Iris pigment epithelial cell (primary cell): Measurements from ENCODE around the gene SPATA46.
A peak's percentile ranks its signal among the peaks of the same experiment; 100 is the strongest.
"Not testable (repeated sequence)": the region's sequence is repeated elsewhere in the genome, so short reads cannot be mapped to it uniquely, and the experiment has no call there.

Experiments
- DNase-seq: peaks from one replicate; pipeline ENCODE4 v3.0.0-alpha.2; 2011; ENCODE audit warnings: low read depth

Gene SPATA46

DNA sequence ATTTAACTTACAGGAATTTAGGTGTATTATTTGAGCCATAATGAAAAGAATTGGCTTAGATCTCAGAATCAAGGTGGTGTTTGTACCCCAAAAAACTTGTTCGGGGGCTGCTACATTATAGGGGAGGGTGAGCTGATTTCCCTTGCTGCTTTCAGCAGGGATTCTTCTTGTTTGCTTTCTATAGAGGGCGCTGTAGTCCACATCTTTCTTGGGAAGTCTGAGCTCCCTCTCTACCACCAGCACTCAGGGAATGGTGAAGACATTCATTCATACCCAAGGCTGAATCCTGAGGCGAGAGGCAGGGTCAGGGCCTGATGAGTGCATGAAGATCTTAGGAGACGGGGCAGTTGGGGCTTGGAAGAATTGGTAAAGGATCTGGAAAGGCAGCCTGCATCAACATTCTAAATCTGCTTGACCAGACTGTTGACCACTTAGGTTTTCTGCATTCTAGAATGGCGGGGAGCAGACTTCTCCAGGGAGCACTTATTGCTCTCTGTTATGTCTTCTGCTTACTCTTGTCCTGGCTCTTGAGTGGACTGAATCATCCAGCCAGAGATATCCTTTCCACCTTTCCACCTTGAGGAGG lies 18.9 kb downstream of the SPATA46 start:
- peak; percentile 63 for DNase-seq

- no peak for DNase-seq
These were observed 23.0 kb downstream of the SPATA46 start for GRCh38 chr1:162353702-162354101.

- DNase-seq: no peak
These were observed 23.6 kb downstream of the SPATA46 start for GRCh38 chr1:162353078-162353477.

- DNase-seq: not testable (repeated sequence)
These were observed 24.8 kb downstream of the SPATA46 start for GRCh38 chr1:162351874-162352273.

- DNase-seq: no peak
These were observed 25.3 kb downstream of the SPATA46 start for GRCh38 chr1:162351246-162351842.

GRCh38 chr1:162349635-162350330 lies 26.9 kb downstream of the SPATA46 start:
- DNase-seq: peak; percentile 95

- no peak for DNase-seq
These were observed 29.4 kb downstream of the SPATA46 start for GRCh38 chr1:162347281-162347680.

- no peak for DNase-seq
These were observed 33.2 kb downstream of the SPATA46 start for GRCh38 chr1:162343470-162343869.

DNA sequence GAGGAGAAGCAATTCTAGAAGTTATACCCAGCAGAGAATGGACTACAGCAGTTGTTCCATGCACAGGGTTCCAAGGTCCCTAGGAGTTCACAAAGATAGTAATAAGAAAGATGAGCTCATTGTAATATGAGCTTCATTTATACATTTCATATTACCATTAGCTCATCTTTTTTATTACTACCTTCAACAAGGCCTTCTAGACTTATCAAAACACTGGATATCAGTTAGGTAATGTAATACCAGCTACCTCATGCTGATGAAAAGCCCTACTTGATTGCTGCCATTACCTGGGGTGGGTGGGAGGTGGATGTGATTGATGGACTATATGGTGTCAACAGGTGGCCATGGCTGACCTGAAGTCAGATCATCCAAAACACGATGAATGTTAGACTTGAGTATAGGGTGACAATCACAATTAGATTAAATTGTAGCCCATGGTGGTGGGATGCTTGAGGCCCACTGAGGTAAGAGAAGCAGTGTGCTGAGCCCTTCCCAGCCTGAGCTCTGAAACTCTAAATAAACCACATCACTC lies 34.1 kb downstream of the SPATA46 start:
- DNase-seq: no peak

DNA sequence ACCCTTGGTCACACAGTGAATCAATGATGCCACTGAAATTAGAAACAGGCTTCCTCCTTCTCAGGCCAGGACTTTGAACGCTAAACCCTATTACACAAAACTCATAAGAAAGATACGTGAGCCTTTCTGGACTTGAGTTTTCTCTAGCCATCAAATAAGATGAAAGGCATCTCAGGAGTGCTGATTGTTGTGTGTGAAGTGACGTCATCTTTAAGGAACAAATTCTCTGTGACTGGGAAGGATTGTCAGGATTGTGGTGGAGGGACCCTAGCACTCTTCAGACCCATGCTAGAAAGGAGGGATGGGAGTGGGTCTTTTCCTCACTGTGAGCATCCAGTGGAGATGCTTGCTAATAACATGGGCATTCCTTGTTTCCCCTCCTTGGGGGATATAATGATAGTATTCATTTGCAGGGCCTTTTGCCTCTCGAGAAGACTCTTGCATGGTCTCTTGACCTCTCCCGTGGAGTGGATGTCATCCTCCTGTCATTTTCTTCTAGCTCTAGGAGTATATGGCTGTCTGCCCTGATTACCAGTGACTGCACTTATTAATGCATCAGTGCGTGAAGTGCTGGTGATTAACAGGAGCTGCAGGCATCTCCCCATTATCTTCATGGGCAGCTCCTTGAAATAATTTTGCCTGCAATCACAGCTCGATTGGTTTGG lies 39.9 kb downstream of the SPATA46 start:
- no peak for DNase-seq

GRCh38 chr1:162335126-162335525 lies 41.5 kb downstream of the SPATA46 start:
- no peak for DNase-seq

- DNase-seq: no peak
These were observed 42.7 kb downstream of the SPATA46 start for GRCh38 chr1:162333991-162334390.

DNA sequence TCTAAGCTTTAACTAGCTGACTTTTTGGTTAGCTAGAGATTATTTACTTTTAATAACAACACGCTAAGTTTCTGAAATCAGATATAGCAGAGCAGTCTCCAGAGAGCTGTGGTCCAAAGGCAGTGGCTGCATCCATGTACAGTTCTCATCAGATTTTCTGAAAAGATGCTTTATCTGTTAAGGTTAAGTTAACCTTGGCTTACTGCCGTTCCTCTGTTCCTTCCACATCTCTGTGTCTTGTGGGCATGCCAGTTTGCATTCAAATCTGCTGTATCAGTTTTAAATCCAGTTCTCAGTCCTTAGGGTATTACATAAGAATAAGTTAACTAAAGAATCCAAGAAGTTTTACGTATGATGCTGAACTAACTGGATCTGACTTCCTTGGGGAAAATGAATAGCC lies 46.8 kb downstream of the SPATA46 start:
- DNase-seq: no peak

GRCh38 chr1:162328512-162328911 lies 48.1 kb downstream of the SPATA46 start:
- DNase-seq: no peak

GRCh38 chr1:162327788-162328165 lies 48.9 kb downstream of the SPATA46 start:
- no peak for DNase-seq

DNA sequence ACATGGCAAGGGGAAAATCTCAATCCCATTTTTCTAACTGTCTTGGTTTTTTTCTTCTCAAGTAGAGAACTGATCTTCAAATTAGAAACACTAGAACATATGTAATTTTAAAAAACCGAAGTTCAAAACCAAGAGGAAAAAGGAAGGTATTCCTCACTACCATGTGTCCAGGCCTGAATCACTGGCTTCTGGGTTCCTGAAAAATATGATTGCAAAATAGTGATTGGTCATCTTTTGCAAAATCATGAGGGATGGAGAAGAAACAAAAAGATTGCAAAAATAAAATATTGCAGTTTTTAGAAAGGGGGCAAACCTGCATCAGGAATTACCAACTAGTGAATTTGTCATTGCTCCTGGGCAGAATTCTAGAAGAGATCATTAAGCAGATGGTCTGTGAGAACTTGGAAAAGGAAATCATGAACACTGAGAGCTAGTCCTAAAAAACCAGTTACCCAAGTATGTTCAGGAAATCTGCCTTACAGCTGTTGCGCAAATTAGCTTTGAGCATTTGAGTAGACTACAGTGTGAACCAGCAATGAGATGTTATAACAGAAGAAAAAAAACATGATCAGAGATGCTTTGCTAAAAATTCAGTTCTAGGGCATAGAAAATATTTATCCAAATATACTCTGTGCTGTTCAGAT lies 49.4 kb downstream of the SPATA46 start:
- peak; percentile 24 for DNase-seq

DNA sequence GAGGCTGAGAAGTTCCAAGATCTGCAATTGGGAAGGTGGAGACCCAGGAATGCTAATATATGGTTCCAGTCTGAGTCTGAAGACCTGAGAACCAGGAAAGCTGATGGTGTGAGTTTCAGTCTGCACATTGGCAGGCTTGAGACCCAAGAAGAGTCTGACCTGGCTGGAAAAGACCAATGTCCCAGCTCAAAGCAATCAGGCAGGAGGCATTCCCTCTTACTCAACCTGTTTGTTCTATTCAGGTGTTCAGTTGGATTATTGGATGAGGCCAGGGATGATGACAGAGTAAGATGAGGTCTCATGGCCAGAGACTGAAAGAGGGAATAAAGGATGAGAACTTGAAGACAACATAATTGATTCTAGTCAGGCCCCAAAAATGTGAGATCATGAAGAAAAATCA lies 50.1 kb downstream of the SPATA46 start:
- DNase-seq: no peak

DNA sequence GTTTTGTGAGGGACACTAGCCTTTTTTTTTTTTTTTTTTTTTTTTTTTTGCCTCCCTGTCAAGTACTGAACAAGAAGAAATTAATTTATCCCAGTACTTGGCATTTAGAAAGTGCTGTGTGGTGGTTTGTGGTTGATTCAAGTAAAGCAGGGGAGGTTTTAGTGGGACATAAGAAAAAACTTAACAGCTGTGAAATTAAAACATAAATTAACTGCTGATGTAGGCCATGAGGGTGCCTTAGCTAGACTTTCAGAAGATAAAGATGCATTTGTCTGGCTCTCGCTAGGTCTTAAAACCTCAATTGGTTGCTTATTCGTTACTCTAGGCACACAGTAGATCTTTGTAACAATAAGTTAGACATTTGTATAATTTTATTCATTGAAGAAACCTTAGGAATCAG lies 52.3 kb downstream of the SPATA46 start:
- DNase-seq: no peak
